HG03575 (cell line): ENCODE results near the gene FGF8.

Experiments
- ATAC-seq: cut with Tn5 transposase; IDR thresholded peaks from one replicate; pipeline ENCODE4 v1.9.1; 2021; ENCODE audit not compliant: unreplicated experiment, insufficient number of reproducible peaks, low FRiP score; ENCODE audit errors: extremely low read depth

Gene FGF8

DNA sequence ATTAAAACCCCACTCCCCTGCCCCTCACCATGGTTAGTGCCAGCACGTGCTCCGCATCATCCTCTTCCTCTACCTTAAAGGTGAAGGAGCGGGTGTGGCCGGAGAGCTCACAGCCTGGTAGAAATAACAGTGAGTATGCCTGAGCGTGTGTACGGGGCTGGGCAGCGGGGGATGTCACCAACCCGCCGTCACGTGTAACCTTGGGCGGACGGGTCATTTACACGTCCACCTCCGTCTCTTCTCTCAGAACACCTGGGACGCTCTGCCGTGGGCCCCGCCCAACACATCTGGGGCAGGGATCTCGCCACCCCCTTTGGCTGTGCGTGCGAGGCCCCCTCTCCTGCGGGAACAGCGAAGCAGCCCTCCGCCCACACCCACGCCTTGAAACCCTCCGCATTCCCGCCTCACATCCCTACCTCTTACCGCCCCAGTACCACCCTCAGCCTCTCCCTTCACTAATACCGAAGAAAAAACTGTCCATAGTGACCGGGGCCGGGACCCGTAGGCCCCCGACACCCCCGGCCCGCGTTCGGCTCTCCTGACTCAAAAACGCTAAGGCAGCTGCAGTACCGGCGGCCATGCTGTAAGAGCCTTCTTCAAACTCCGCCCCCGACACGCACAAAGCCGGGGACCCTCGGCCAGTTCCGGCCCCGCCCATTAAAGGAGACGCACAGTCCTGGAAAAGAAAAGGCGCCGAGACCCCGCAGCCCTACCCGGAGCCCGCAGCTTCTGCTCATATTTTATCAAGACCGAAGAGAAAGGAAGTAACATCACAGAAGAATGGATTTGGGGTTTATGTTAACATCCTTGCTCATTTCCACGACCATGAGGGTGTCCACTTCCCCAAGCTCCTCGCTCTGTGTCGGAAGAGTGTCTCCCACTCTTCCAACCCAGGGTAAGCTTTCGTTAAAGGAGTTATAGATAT lies 7.2 kb upstream of the FGF8 start, which contains the start of gene NPM3:
NPM3 (minus strand) TSS at position 636 of the 925 bp plus-strand sequence; CDS start at position 580, 56 bp downstream.
- no peak for ATAC-seq

DNA sequence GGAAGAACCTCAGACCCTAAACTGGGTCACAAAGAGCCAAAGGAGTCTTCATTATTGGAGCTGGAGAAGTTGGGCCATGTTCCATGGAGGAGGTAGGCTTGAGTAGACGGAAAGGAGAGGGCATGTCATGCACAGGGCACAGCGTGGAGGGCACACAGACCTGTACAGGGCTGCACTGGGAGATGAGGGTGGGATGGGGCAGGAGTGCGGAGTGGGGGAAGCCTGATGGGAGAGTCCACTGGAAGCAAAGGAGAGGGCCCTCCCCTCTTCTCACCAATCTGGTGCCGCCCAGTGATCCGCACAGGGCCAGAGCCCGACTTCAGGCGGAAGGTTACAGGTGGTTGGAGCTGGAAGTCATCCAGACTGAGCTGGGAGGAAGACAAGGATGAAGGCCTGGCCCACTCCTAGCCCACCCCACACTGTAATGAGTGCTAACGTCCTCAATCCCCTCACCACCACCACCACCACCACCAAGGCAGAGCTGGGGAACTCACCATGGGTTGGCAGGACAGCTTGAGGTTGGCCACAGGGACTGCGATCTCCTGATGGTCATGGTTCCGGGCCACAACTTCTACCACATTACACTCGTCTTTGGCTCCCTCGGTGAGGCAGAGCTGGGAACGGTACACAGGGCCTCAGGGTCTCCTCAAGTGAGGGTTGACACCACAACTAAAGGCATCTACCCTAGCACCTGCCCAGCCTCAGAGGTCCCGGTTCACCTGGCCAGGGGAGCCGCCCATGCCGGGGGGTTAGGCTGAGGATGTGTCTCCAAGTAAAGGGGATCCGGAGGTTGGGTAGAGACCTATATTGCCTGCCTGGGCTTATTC lies 6.3 kb upstream of the FGF8 start:
- ATAC-seq: no peak

DNA sequence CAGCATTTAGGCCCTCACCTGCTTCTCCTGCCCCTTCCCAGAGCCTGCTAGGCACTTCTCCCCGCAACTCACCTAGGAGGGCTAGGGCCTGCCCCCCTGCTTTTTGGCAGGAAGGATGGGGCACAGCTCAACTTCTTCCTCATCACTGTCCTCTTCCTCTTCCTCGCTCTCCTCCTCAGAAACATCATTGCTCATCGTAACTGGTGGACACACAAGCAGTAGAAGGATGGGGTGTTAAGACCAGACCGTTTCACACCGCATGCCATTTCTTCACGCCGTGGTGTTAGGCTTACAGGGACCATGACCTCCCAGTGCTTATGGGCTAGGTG lies 5.7 kb upstream of the FGF8 start:
- no peak for ATAC-seq

DNA sequence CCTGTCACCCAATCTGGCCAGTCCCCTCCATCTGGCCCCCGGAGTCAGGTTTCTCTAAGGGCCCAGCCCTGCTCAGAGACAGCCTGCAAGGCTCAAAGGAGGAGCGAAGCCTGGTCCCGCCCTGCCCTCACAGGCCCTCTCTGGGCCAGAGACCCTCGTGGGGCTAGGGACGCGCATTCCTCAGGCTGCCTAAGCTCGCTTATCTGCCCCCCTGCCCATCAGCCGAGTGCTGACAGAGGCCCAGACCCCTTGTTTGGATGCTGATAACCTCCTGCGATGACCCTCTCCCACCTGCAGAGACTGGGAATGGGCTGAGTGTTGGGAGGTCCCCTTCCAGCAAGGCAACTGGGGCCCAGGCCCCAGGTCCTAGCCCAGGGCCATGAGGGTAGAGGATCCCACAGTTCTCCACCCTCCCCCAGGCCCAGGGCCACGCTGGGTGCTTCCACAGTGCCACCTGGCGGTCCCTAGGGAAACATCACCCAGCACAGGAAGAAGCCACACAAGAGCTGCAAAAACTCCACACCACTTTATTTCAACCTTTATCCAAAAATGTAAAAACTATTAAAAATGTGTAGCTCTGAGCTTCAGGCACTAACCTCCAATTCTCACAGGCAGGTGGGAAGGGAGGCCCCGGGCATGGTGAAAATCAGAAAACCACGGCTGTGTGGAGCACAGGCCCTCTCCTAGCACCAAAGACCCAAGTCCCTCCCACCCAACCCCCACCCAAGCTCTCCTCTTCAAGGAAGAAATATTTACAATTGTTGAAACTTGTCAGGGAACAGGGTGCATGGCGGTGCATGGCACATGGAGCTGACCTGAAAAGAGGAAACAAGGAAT lies 5.1 kb upstream of the FGF8 start:
- ATAC-seq: no peak

DNA sequence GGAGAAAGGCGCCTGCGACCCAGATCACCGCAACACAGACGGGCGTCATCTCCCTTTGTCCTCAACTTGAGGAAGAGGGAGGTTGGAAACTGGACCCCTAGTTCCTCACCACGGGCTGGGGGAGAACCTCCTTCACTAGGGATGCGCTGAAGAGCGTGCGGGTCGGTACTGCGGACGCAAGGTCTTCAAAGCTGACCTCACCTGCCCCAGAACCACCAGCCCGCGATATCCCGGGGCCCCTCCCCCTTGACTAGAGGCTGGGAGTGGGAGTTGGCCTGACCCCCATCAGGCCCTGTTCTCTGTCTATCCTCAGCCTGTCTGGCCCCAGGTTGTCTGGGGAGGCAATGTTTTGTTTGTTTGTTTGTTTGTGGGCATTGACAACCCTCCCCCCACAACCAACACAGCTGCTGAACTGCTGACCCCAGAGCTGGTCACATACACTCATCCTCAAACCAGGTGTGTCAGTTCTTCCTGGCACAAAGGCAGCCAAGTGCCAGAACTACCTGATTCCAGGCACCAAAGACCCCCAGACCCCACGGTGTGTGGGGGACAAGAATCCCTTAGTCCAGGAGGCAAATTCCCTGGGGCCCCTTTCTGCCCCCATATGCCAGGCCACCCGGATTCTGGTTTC lies 4.4 kb upstream of the FGF8 start:
- ATAC-seq: no peak

DNA sequence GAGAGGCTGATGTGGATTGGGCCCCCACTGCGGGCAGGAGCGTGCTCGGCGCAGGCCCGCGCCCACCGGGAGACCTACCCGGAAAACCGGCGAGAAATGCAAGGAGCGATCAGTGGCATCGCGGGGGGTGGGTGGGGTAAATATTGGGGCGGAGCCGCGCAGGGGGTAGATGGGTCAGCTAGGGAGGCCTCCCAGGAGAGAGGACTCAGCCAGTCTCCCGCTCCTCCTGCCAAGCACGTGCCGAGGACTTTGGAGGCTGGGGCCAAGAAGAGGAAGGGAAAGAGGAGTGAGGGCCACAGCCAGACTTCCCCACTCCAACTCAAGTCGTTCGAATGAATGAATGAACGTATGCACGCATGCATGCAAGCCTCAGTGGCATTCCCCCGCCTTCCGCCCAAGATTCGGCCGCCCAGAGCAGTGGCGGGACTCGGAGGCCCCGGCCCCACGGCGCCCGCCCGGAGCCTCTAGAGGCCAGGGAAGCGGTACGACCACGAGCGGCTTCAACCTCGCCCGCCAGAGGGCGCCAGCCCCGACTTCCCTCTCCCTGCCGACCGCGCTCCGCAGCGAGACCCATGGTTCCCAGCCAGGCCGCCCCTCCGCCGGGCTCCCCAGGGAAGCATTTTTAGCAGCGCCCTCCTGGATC lies 3.8 kb upstream of the FGF8 start:
- ATAC-seq: no peak

DNA sequence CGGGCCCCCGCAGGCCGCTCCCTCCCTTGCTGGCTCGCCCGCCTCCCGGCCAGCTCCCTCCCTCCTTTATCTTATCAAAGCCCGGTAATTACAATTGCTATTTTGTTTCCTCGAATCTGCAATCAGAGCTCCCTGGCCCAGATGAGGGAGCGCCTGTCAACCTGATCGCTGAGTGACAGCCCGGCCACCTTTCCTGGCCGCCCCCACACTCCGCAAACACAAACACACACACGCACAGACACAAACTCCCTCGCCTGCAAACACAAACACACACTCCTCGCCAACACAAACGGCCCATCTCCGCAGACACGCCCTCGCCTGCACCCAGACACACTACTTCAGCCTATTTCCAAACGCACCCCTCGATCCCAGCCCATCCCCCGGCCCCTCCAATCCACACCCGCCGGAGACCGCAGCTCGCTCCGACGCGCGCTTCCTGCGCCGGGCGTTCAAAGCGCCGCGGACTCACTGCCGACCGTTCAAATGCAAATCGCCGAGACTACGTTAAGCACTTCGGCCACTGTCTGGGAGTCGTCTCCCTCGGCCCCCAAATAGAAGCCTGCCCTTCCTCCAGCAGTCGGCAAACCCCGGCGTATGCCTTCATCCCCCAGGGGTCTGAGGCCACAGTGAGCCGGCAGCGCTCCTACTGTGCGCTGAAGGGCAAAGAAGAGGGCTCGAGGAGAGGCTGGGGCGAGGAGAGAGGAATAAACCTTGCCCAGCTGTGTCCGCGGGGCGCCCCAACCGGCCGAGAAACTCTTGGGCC lies 3.0 kb upstream of the FGF8 start:
- ATAC-seq: no peak

DNA sequence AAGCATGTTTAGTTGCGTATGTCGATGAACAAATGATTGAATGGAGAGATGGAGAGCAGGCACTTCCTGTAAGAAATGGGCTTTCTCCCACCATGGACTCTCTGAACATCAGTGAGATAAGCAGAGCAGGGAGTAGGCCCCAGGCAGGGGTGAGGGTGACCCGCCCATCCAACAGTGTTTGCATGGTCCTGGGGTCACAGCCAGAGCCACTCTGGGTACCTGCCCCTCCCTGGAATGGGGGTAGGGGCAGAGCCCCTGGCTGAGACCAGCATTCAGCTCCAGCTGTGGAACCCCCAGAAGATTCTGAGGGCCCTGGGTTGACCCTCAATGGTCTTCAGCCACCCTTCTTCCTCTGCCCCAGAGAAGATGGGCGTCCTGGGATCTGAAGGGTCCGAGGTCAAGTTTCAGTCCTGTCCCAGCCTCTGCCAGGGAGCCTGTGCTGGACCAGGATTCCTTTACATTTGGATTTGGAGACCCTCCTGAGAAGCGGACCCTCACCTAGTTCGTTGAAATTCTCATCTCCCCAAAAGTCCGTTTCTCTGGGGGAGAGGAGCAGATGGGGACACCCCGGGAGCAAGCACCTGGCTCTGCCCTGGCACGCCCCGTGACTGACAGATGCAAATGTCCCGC lies 2.4 kb upstream of the FGF8 start:
- no peak for ATAC-seq

DNA sequence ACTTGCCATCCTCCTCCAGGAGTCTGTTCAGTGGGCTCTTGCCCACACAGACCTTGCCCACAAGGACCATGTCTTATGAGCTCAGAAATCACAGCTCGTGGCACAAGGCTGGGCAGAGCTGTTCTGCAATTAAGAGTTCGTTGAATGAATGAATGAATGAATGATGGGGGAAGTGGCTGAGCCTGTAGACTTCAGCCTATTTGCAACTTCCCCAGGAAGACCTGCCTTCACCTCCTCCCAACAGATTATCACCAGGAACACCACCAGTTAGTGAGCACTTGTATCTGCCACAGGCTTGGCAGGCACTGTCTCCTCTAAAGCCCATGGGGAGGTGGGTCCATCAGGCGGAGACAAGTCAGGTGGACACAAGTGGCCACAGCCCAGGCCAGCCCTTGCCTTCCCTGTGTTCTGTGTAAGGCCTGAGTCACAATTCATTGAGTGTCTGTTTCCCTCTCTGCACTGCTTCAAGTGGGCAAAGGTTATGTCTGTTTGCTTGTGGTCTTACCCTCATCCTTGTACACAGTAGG lies 1.8 kb upstream of the FGF8 start:
- ATAC-seq: no peak

DNA sequence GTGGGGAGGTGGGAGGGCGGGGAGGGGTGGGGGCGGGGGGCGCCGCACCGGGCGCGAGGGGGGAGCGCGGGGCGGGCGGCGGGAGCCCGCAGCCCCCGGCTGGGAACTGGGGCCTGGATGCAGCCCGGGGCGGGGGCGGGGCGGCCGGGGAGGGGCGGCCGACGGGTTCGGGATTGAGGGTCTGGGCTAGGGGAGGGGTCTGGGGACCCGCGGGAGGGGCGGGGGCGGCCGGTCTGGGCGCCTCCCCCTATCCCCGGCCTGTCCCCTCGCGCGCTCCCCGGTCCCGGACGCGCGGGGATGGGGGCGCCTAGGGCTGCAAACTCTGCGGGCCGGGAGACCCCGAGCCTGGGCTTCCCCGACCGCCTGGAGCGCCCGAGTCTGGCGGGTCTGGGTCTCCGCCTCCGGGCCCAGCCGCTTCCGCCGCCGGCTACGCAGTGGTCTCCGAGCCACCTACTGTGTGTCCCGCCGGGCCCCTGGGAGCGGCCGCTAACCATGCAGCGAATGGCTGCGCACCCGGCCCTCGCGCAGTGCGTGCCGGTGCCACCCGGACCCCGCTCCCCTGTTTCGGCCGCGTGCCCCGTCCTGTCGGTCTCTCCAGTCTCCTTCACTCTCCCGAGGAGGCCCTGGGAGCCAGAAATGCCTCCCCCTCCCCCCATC lies 375 bp upstream of the FGF8 start:
- no peak for ATAC-seq

DNA sequence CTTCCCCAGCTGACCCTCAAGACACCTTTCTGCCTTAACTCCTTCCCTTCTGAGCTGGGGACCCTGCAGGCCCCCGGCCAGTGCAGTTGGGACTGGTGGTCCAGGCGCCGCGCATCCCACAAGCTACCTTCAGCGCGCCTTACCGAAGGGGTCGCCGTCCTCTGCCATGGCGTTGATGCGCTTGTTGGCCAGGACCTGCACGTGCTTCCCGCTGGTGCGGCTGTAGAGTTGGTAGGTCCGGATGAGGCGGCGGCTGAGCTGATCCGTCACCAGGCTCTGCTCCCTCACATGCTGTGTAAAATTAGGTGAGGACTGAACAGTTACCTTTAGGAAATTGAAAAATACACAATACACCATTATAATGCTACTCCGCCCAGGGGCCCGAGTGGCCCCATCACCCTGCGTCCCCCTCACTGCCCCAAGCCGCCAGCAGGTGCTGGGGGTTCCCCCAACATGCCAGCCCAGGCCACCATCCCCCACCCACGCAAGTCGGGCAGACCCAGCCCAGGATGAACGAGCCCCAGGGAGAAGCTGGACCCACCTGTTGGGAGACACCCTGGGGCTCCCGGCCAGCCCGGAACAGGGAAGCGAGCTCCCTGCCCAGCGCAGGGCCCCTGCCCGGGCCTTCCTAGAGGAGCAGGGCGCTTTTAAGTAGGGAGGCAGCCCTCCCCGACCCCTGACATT lies 1.2 kb downstream of the FGF8 start:
- ATAC-seq: no peak

DNA sequence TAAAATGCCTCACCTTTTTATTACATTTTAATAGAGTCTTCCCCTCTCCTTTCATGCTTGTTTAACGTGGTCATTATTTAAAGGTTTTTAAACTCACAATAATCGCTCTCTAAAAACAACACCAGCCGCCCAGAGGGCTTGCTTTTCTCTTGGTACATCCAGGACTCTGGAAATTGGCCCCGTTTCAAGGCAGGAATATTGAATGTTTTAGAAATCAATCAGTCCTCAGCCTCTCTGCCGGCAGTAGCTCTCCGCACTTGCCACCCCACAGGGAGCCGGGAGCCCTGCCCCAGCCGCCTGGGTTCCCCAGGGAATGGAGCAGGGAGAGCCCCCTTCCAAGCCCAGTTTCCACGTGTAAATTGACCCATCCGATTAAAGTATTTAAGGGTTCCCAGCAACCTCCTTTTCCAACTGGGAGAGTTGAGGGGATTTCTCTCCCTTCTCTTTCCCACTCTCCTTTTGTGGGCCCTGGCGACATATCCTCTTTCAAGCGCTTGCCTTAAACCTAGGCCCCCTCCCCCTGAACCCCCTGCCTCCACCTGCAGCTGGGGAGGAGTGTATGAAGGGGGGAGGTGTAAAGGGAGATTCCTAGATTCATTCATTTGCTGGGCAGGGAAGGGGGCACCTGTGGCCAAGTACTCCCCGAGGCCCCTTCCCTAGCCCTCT lies 1.9 kb downstream of the FGF8 start:
- ATAC-seq: no peak

DNA sequence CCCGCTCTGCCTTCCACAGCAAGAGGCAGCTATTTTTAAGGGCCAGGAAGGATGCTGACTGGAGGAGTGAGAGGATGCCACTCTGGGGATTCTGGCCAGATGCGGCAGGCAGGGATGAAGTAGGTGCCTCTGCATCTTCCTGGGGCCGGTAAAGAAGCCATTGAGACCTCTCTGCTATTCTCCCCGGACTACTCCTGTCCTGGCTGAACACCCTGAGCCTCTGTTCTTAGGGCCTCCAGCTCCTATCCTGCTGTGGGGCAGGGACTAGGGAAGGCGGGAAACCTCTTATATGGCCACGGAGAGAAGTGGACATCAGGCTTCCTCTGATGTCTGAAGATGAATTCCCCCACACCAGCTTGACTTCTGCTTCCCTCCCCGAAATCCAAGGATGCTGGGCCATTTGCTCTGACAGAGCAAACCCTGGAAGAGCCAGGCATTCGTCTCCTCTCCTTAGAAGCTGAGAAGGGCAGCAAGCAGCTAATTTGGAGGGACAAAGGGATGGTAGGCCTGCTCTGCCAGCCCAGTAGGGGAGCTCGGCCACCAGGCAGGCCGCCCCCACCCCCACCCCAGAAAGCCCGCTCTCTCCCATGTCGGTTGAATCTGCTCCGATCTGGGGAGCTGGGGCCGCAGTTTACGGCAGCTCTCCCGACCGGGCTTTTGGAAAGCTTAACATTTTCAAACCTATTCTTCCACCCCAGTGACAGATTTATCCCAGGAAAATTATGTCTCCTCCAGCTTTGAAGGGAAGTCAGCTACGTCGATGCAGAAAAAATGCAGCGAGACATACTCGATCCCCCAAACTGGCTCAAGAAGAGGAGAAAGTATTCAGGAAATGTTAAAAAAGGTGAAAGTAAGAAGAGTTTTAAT lies 2.8 kb downstream of the FGF8 start:
- ATAC-seq: no peak

DNA sequence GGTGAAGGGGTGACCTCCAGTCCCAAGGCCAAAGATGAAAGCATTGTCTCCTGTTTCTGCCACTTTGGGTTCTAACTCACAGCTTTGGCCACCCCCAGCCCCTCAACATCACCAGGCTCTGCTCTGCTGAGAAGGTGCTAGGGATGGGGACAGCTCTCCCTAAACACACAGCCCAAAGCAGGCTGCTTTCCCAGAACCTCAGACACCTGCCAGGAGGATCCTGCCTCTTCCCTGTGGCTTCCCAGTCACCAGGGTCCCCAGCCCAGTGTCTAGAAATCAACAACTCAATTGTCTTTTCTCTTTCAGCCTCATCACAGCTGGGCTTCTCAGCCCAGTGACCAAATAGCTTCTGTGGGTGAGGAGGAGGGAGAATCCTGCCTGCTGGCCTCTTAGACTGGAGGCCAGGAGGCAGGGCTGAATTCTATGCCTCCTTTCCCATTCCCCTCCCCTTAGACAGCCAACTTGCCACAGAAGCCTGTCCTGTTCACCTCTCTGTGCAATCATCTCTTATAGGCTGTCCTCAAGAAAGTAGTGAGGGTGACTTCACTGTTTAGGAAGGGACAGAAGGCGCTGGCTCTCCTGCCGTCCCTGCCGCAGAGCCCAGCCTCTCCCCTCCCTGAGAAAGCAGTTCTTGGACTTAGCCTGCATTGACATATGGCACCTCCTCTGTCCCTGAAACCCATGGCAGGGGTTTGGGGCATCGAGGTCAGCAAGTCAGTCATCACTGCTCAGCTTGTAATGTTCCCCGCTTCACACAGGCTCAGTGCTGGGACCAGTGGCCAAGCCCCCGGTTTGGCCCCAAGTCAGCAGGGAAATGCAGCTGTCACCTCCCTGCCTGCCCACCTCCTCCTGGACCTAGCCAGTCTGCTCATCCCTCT lies 3.7 kb downstream of the FGF8 start:
- no peak for ATAC-seq
